Measurements from ENCODE around the gene ATP9A.

DNA sequence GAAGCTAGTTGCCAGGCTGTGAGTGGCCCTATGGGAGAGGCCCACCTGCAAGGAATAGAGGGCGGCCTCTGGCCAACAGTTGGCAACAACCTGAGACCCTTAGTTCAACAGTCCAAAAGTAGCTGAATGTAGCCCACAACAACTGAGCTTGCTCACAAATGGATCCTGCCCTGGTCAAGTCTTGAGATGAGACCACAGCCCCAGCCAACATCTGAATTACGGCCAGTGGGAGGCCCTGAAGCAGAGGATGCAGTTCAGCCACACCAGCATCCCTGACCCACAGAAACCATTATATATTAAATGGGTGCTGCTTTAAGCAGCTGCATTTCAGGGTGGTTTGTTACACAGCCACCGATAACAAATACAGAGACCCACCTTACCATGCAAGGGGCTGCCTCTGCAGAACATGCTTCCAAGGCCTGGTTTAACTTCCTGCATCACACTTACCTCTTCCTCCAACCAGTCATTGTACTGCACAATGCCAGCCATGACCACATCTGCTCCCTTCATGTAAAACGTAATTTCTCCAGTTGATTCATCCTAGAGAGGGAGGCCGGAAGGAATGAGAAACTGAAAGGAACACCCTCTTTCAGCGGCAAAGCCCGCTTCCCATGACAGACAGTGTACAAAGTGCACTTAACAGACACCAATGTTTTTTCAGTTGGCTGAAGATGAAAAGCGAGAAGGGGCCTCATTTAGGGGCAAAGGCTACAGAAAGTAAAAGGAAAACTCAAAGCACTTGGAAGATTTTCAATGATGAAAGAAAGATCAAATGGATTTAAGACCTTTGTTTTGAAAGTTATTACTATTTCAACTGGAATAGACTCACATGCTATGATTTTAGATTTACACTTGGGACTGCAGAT, 139.4 kb downstream of the ATP9A start:
- TF ChIP-seq, protein P1, sequence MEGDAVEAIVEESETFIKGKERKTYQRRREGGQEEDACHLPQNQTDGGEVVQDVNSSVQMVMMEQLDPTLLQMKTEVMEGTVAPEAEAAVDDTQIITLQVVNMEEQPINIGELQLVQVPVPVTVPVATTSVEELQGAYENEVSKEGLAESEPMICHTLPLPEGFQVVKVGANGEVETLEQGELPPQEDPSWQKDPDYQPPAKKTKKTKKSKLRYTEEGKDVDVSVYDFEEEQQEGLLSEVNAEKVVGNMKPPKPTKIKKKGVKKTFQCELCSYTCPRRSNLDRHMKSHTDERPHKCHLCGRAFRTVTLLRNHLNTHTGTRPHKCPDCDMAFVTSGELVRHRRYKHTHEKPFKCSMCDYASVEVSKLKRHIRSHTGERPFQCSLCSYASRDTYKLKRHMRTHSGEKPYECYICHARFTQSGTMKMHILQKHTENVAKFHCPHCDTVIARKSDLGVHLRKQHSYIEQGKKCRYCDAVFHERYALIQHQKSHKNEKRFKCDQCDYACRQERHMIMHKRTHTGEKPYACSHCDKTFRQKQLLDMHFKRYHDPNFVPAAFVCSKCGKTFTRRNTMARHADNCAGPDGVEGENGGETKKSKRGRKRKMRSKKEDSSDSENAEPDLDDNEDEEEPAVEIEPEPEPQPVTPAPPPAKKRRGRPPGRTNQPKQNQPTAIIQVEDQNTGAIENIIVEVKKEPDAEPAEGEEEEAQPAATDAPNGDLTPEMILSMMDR (IDR thresholded peaks at IDR 0.05 in 2 of 3, conservative IDR thresholded peaks at IDR 0.05 in 1 of 3; ENCODE audit: borderline replicate concordance in 1 of 3, insufficient read depth in 1 of 3, low read depth in 2 of 3, low read length in 2 of 3) = no peak
- TF ChIP-seq ZNF274 (IDR thresholded peaks at IDR 0.05; ENCODE audit: low read depth, low read length) (no peak), POLR2A (IDR thresholded peaks at IDR 0.05; ENCODE audit: borderline replicate concordance, extremely low read depth, insufficient read depth, insufficient read length) (no peak), TCF7L2 (IDR thresholded peaks at IDR 0.05; ENCODE audit: borderline replicate concordance, extremely low read depth, insufficient read depth, insufficient read length) (no peak), CEBPB (IDR thresholded peaks at IDR 0.05; ENCODE audit: low read depth) (no peak), EGR1 (IDR thresholded peaks at IDR 0.05; ENCODE audit: low read depth) (no peak), POLR2AphosphoS5 (IDR thresholded peaks at IDR 0.05; ENCODE audit: low read depth, low read length) (no peak), SRF (IDR thresholded peaks at IDR 0.05; ENCODE audit: low read depth) (no peak), YY1 (IDR thresholded peaks at IDR 0.05; ENCODE audit: extremely low read depth, insufficient replicate concordance, low read depth, low read length) (no peak), SIN3A (IDR thresholded peaks at IDR 0.05; ENCODE audit: low read depth) (no peak), REST (IDR thresholded peaks at IDR 0.05; ENCODE audit: low read depth) (no peak), MAX (IDR thresholded peaks at IDR 0.05) (no peak)
- TF ChIP-seq, protein P2, sequence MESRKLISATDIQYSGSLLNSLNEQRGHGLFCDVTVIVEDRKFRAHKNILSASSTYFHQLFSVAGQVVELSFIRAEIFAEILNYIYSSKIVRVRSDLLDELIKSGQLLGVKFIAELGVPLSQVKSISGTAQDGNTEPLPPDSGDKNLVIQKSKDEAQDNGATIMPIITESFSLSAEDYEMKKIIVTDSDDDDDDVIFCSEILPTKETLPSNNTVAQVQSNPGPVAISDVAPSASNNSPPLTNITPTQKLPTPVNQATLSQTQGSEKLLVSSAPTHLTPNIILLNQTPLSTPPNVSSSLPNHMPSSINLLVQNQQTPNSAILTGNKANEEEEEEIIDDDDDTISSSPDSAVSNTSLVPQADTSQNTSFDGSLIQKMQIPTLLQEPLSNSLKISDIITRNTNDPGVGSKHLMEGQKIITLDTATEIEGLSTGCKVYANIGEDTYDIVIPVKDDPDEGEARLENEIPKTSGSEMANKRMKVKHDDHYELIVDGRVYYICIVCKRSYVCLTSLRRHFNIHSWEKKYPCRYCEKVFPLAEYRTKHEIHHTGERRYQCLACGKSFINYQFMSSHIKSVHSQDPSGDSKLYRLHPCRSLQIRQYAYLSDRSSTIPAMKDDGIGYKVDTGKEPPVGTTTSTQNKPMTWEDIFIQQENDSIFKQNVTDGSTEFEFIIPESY (IDR thresholded peaks at IDR 0.05; ENCODE audit: extremely low read depth, insufficient replicate concordance, low read length) = no peak

All from HCT116 (cell line).